Right atrium auricular region (tissue), 2 donors: ENCODE data around the gene THSD4. TPM values are rescaled to one million over a fixed set of nuclear protein-coding genes. Genes with fewer than 3 reads are reported as not detected.
"Not testable (repeated sequence)": the region's sequence is repeated elsewhere in the genome, so short reads cannot be mapped to it uniquely, and the experiment has no call there.

ENCODE experiments used
- DNase-seq: peaks from one replicate; pipeline ENCODE4 v3.0.0-alpha.2; 2019; ENCODE audit warnings: low spot score
- H3K27ac ChIP-seq, 2 donors: fragments of 200-600 bp; sonication (generic); 1 replicate in 1 of 2; 2 replicates in 1 of 2; pipeline ENCODE4 v1.5.1; 2016 to 2019
- H3K27me3 ChIP-seq, 2 donors: fragments of 200-600 bp; sonication (generic); one replicate each; pipeline versions ENCODE4 v1.5.1 to v1.6.0; 2017 to 2019
- H3K36me3 ChIP-seq: fragments of 200-600 bp; sonication (generic); one replicate; pipeline ENCODE4 v1.5.1; 2016
- H3K4me1 ChIP-seq, 2 donors: fragments of 200-600 bp; sonication (generic); one replicate each; pipeline versions ENCODE4 v1.5.1 to v1.6.0; 2017 to 2019
- H3K4me3 ChIP-seq, 2 donors: fragments of 200-600 bp; sonication (generic); 1 replicate in 1 of 2; 2 replicates in 1 of 2; pipeline ENCODE4 v1.5.1; 2017 to 2019; ENCODE audit warnings: mild to moderate bottlenecking in 1 of 2, moderate library complexity in 1 of 2
- H3K9me3 ChIP-seq, 2 donors: fragments of 200-600 bp; sonication (generic); one replicate each; pipeline ENCODE4 v1.5.1; 2019
- total RNA-seq, 2 donors: library from RNA; depleted of rRNA; stranded (reverse); fragments of >200 nt; gene quantifications; one replicate each; pipeline ENCODE4 v1.1.0, GENCODE V29; 2016
- TF ChIP-seq, protein P1 (sequence below), 2 donors: fragments of 200-600 bp; sonication (generic); IDR thresholded peaks; one replicate each; pipeline ENCODE4 v1.5.1; 2019; ENCODE audit warnings: antibody characterized with exemption in 2 of 2

The THSD4 gene
- total RNA-seq, 2 donors from 2014 or later, result 41.2 to 85.3 TPM

DNA sequence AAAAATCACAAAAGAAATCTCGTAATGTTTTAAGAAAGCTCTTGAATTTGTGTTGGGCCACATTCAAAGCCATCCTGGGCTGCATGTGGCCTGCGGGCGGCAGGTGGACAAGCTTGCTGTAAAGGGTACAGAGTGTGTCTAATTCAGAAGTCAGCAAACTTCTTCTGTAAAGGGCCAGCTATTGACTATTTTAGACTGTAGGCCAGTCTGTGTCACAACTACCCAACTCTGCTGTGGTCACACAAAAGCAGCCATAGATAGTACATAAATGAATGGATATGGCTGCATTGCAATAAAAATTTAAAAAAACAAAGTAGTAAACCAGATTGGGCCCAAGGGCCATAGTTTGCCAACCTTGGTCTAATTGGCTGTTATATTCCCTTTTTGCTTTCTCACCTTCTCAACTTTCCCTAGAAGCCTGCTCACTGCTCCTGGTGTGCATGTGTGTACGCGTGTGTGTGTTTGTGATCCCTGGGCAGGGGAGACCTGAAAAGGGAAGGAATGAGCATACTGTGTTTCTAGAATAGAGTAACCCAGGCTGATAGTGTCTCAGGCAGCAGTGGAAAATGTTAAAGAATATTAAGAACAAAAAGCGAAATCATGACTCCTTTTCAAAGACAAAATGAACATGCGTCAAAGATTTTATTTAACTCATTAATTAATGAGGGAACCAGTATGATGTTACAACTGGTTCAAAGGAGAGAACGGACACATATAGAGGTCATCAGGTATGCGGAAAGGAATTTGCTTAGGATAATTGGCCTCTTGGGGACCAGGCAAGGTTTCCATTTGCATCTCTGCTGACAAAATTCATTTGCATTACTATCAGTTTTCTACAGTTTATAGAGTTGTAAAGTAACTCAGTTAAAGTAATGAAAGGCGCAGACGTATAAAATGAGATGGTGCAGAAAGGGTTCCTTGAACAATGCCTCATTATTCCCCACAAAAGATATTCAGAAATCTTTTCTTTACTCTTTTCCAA is 248.0 kb downstream of the THSD4 start:
- Histone ChIP-seq H3K27ac (no peak overlapping the region), H3K36me3 (no peaks in the 10 kb centered on the region), H3K9me3 (no peaks in the 10 kb centered on the region), H3K4me3 (no peak overlapping the region), H3K27me3 (no peaks in the 10 kb centered on the region), H3K4me1 (peaks cover 0 to 6% of the 10 kb centered on the region in 2 donors)
- DNase-seq, result no peak
- TF ChIP-seq, protein P1, sequence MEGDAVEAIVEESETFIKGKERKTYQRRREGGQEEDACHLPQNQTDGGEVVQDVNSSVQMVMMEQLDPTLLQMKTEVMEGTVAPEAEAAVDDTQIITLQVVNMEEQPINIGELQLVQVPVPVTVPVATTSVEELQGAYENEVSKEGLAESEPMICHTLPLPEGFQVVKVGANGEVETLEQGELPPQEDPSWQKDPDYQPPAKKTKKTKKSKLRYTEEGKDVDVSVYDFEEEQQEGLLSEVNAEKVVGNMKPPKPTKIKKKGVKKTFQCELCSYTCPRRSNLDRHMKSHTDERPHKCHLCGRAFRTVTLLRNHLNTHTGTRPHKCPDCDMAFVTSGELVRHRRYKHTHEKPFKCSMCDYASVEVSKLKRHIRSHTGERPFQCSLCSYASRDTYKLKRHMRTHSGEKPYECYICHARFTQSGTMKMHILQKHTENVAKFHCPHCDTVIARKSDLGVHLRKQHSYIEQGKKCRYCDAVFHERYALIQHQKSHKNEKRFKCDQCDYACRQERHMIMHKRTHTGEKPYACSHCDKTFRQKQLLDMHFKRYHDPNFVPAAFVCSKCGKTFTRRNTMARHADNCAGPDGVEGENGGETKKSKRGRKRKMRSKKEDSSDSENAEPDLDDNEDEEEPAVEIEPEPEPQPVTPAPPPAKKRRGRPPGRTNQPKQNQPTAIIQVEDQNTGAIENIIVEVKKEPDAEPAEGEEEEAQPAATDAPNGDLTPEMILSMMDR (IDR thresholded peaks at IDR 0.05), result no peak

DNA sequence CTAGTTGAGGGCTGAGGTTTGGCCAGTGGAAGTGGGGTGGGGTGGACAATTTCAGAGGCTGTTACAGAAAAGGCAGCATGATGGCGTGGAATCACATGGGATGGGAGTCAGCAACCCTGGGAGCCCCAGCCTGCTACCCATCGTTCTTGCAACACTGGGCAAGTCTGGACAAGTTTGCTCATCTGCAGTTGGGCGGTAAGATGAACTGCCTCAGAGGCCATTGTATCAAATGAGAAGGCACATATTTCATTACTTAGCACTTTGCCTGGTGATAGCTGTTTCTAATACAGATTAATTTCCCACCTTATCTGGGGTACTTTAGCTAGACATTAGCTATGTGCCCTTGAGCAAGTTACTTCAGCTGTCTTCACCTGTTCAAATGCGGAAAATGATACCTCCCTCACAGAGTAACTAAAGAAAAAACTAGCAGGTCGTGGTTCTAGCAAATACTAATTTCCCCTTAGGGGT is 248.9 kb downstream of the THSD4 start:
- no peaks in the 10 kb centered on the region for H3K9me3 ChIP-seq
- H3K27me3 ChIP-seq, result no peaks in the 10 kb centered on the region
- no peak overlapping the region for H3K4me3 ChIP-seq
- DNase-seq, result no peak
- H3K27ac ChIP-seq, result no peak overlapping the region
- TF ChIP-seq, protein P1 (IDR thresholded peaks at IDR 0.05), result no peak
- no peaks in the 10 kb centered on the region for H3K36me3 ChIP-seq
- H3K4me1 ChIP-seq, result no peaks in the 10 kb centered on the region

DNA sequence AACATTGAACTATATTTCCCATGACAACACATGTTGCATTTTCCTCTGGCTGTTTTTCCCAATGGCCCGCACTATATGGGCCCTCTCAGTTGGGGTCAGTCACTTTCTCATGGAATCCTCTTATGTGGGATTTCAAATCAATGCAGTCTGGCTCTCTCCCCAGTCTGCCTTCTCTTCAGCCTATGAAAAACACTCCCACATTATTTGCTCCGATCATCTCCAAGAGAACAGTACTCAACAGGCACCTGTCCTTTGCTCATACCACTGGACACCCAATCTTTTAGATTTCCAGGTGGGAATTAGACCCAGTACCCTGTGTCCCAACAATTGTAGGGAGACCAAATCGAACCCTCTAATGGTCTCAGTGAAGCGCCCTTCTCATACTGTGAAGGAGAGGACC is 251.3 kb downstream of the THSD4 start:
- no peaks in the 10 kb centered on the region for H3K9me3 ChIP-seq
- H3K27me3 ChIP-seq, result no peaks in the 10 kb centered on the region
- no peak for DNase-seq
- H3K36me3 ChIP-seq, result no peaks in the 10 kb centered on the region
- H3K4me3 ChIP-seq, result no peak overlapping the region
- no peaks in the 10 kb centered on the region for H3K4me1 ChIP-seq
- no peak overlapping the region for H3K27ac ChIP-seq
- TF ChIP-seq, protein P1 (IDR thresholded peaks at IDR 0.05), result no peak

DNA sequence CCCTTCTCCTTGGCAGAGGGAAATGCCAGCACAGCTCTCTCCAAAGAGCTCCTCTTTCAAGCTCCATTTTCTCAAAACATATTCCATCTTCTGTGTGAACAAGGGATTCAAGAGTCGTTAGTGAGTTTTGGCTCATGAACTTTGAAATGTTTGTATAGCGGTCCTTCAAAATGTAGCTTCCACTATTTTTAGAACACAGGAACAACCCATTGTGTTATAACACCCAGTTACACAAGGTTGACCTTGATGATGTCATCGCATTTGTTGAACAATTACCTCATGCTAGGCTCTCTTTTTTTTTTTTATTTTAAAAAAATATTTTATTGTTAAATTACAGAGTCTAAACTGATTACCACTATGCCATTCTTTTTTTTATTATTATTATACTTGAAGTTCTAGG is 251.7 kb downstream of the THSD4 start:
- H3K27me3 ChIP-seq, result no peaks in the 10 kb centered on the region
- DNase-seq, result no peak
- H3K27ac ChIP-seq, result no peak overlapping the region
- H3K36me3 ChIP-seq, result no peaks in the 10 kb centered on the region
- no peaks in the 10 kb centered on the region for H3K4me1 ChIP-seq
- no peak overlapping the region for H3K4me3 ChIP-seq
- H3K9me3 ChIP-seq, result no peaks in the 10 kb centered on the region
- TF ChIP-seq, protein P1 (IDR thresholded peaks at IDR 0.05), result no peak

DNA sequence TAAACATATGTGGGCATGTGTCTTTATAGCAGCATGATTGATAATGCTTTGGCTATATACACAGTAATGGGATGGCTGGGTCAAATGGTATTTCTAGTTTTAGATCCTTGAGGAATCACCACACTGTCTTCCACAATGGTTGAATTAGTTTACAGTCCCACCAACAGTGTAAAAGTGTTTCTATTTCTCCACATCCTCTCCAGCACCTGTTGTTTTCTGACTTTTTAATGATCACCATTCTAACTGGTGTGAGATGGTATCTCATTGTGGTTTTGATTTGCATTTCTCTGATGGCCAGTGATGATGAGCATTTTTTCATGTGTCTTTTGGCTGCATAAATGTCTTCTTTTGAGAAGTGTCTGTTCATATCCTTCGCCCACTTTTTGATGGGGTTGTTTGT is 252.5 kb downstream of the THSD4 start:
- not testable (repeated sequence) for H3K27me3 ChIP-seq, H3K9me3 ChIP-seq, H3K36me3 ChIP-seq, H3K27ac ChIP-seq, DNase-seq, H3K4me3 ChIP-seq, H3K4me1 ChIP-seq

DNA sequence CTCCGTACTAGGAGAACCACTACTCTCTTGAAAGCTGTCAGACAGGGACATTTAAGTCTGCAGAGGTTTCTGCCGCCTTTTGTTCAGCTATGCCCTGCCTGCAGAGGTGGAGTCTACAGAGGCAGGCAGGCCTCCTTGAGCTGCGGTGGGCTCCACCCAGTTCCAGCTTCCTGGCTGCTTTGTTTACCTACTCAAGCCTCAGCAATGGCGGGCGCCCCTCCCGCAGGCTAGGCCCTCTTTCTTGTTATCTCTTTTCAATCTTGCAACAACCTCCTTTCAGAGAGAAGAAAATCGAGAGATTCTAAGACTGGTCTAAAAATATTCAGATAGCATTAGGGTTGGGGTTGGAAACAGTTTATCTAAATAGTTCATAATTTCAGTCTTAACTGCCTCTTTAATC is 257.5 kb downstream of the THSD4 start:
- not testable (repeated sequence) for DNase-seq, H3K27me3 ChIP-seq, H3K4me3 ChIP-seq, H3K36me3 ChIP-seq, H3K9me3 ChIP-seq
- Histone ChIP-seq H3K27ac (peak overlapping the region; percentile 43 to 47), H3K4me1 (peaks cover 0 to 32% of the 10 kb centered on the region in 2 donors)
